IMR-90 (cell line): ENCODE results near the gene GADD45A. TPM values are rescaled to one million over a fixed set of nuclear protein-coding genes. Genes with fewer than 3 reads are reported as not detected.

ENCODE experiments used
- ATAC-seq: fragments of 200-7000 bp; cut with Tn5 transposase; 2 replicates; pipeline ENCODE4 v1.9.1; 2020; ENCODE audit warnings: low read depth, mild to moderate bottlenecking, moderate library complexity
- BruUV-seq: library from RNA; stranded (reverse); fragments of 400-500 nt; replicated peaks from 2 replicates; lab custom pipeline; 2021; lab: Mats Ljungman, UMichigan
- CTCF ChIA-PET: fragments of 300-600 bp; formaldehyde crosslinking; extraction: SDS; loops from one replicate; lab custom pipeline; 2021; ENCODE audit warnings: antibody characterized with exemption; lab: Yijun Ruan, JAX
- POLR2A ChIA-PET: fragments of 300-600 bp; sonication (Branson Sonifier 250); formaldehyde crosslinking; loops from one replicate; lab custom pipeline; 2022; ENCODE audit warnings: antibody characterized with exemption; ENCODE audit not compliant: unreplicated experiment; lab: Charles Lee
- DNase-seq: peaks from one replicate; pipeline ENCODE4 v3.0.0; 2013
- H2AFZ ChIP-seq: replicated peaks from 2 replicates; pipeline ENCODE3; 2013; ENCODE audit warnings: low read length, mild to moderate bottlenecking; ENCODE audit not compliant: poor library complexity
- H2AK5ac ChIP-seq: 2 replicates; pipeline ENCODE4 v1.6.1; 2013; ENCODE audit warnings: low read depth, low read length, inconsistent platforms
- H2AK9ac ChIP-seq: replicated peaks from 2 replicates; pipeline ENCODE3; 2013; ENCODE audit warnings: mild to moderate bottlenecking, low read depth, low read length, moderate library complexity; ENCODE audit not compliant: poor library complexity
- H2BK120ac ChIP-seq: 2 replicates; pipeline ENCODE4 v1.6.1; 2013; ENCODE audit warnings: low read depth, low read length, inconsistent platforms
- H2BK15ac ChIP-seq: 3 replicates; pipeline ENCODE4 v1.6.1; 2013; ENCODE audit warnings: low read depth, low read length, inconsistent platforms
- H2BK20ac ChIP-seq: 2 replicates; pipeline ENCODE4 v1.6.1; 2013; ENCODE audit warnings: low read depth, mild to moderate bottlenecking, inconsistent platforms, low read length, moderate library complexity
- H2BK5ac ChIP-seq: 2 replicates; pipeline ENCODE4 v1.6.1; 2013; ENCODE audit warnings: mild to moderate bottlenecking, low read depth, low read length, inconsistent platforms; ENCODE audit not compliant: poor library complexity, severe bottlenecking
- H3K14ac ChIP-seq: replicated peaks from 2 replicates; pipeline ENCODE4 v1.6.1; 2013; ENCODE audit warnings: low read depth, low read length, inconsistent platforms
- H3K18ac ChIP-seq: 2 replicates; pipeline ENCODE4 v1.6.1; 2013; ENCODE audit warnings: low read depth, low read length, control low read depth
- H3K23ac ChIP-seq: 2 replicates; pipeline ENCODE4 v1.6.1; 2013; ENCODE audit warnings: low read depth, low read length, inconsistent platforms
- H3K27ac ChIP-seq: 2 replicates; pipeline ENCODE4 v1.5.1; 2013; ENCODE audit warnings: mild to moderate bottlenecking, control low read depth, low read length; ENCODE audit not compliant: insufficient read depth
- H3K27me3 ChIP-seq: 2 replicates; pipeline ENCODE4 v1.6.1; 2013; ENCODE audit warnings: low read length; ENCODE audit not compliant: control insufficient read depth, insufficient read depth
- H3K36me3 ChIP-seq: 2 replicates; pipeline ENCODE4 v1.6.1; 2013; ENCODE audit warnings: low read length, mixed read lengths; ENCODE audit not compliant: control insufficient read depth, insufficient read depth
- H3K4ac ChIP-seq: 2 replicates; pipeline ENCODE4 v1.6.1; 2013; ENCODE audit warnings: low read depth, low read length, inconsistent platforms
- H3K4me1 ChIP-seq: 2 replicates; pipeline ENCODE4 v1.6.1; 2013; ENCODE audit warnings: low read length, mixed read lengths; ENCODE audit not compliant: control insufficient read depth, insufficient read depth
- H3K4me2 ChIP-seq: 2 replicates; pipeline ENCODE4 v1.6.1; 2013; ENCODE audit warnings: low read depth, mild to moderate bottlenecking, control low read depth, low read length, moderate library complexity
- H3K4me3 ChIP-seq: 2 replicates; pipeline ENCODE4 v1.5.1; 2013; ENCODE audit warnings: low read depth, mild to moderate bottlenecking, control low read depth, low read length, moderate library complexity; ENCODE audit not compliant: insufficient read depth
- H3K56ac ChIP-seq: 2 replicates; pipeline ENCODE4 v1.6.1; 2013; ENCODE audit warnings: low read length, inconsistent platforms; ENCODE audit not compliant: insufficient read depth; ENCODE audit errors: extremely low read depth
- H3K79me1 ChIP-seq, 2 experiments: 2 replicates each; pipeline ENCODE4 v1.6.1; 2013; ENCODE audit warnings: low read length in 2 of 2, inconsistent platforms in 1 of 2, low read depth in 1 of 2
- H3K9ac ChIP-seq: 2 replicates; pipeline ENCODE4 v1.6.1; 2013; ENCODE audit warnings: low read depth, low read length, control low read depth
- H3K9me1 ChIP-seq: 2 replicates; pipeline ENCODE4 v1.6.1; 2013; ENCODE audit warnings: low read length, inconsistent platforms; ENCODE audit not compliant: insufficient read depth
- H3K9me3 ChIP-seq: 2 replicates; pipeline ENCODE4 v1.6.1; 2013; ENCODE audit warnings: low read length; ENCODE audit not compliant: control insufficient read depth, insufficient read depth
- H4K20me1 ChIP-seq: 2 replicates; pipeline ENCODE4 v1.6.1; 2013; ENCODE audit warnings: low read length, inconsistent platforms; ENCODE audit not compliant: insufficient read depth
- H4K5ac ChIP-seq: 2 replicates; pipeline ENCODE4 v1.6.1; 2013; ENCODE audit warnings: mild to moderate bottlenecking, low read depth, low read length, control low read depth
- H4K8ac ChIP-seq, 2 experiments: 2 replicates each; pipeline ENCODE4 v1.6.1; 2013; ENCODE audit warnings: low read depth in 2 of 2, low read length in 2 of 2, control low read depth in 1 of 2, inconsistent platforms in 1 of 2
- H4K91ac ChIP-seq: 2 replicates; pipeline ENCODE4 v1.6.1; 2013; ENCODE audit warnings: low read depth, low read length, inconsistent platforms; ENCODE audit not compliant: insufficient read depth
- BHLHE40 ChIP-seq: fragments of 150-350 bp; IDR thresholded peaks from 2 replicates; pipeline ENCODE4 v1.6.1; 2016; ENCODE audit warnings: mild to moderate bottlenecking, low read depth, low read length
- CHD1 ChIP-seq: IDR thresholded peaks from 2 replicates; pipeline ENCODE4 v1.6.1; 2012; ENCODE audit warnings: low read depth, low read length, improper control_type of control experiment
- MAFK ChIP-seq: IDR thresholded peaks from 2 replicates; pipeline ENCODE4 v1.6.1; 2012; ENCODE audit warnings: low read depth, low read length, improper control_type of control experiment
- MAZ ChIP-seq: IDR thresholded peaks from 2 replicates; pipeline ENCODE4 v1.6.1; 2012; ENCODE audit warnings: low read depth, mild to moderate bottlenecking, low read length, improper control_type of control experiment, moderate library complexity, borderline replicate concordance
- MXI1 ChIP-seq: IDR thresholded peaks from 2 replicates; pipeline ENCODE4 v1.6.1; 2012; ENCODE audit warnings: low read depth, mild to moderate bottlenecking, low read length, moderate library complexity, borderline replicate concordance
- NFE2L2 ChIP-seq: fragments of 150-350 bp; IDR thresholded peaks from 2 replicates; pipeline ENCODE4 v1.6.1; 2016; ENCODE audit warnings: low read depth, mild to moderate bottlenecking, low read length
- POLR2A ChIP-seq: IDR thresholded peaks from 2 replicates; pipeline ENCODE4 v1.6.1; 2012; ENCODE audit warnings: mild to moderate bottlenecking, low read depth, low read length
- RAD21 ChIP-seq: IDR thresholded peaks from 2 replicates; pipeline ENCODE4 v1.6.1; 2012; ENCODE audit warnings: low read length, improper control_type of control experiment
- RFX5 ChIP-seq: IDR thresholded peaks from 2 replicates; pipeline ENCODE4 v1.8.0; 2012; ENCODE audit warnings: low read depth, mild to moderate bottlenecking, low read length, moderate library complexity
- SMC3 ChIP-seq: fragments of 150-350 bp; IDR thresholded peaks from 2 replicates; pipeline ENCODE4 v1.6.1; 2016; ENCODE audit warnings: low read depth, mild to moderate bottlenecking, antibody characterized with exemption, low read length, moderate library complexity
- WGBS, 2 experiments: methylation state at CpG; one replicate each; pipeline versions ENCODE4 v1.1.5 to v1.1.7; 2013; ENCODE audit warnings: missing lambda C conversion rate in 2 of 2; ENCODE audit not compliant: insufficient read length in 1 of 2; ENCODE audit errors: extremely low coverage in 2 of 2; 5-methylcytosine and 5-hydroxymethylcytosine counted together
- dilution Hi-C: fragments of 300-500 bp; cut with HindIII; formaldehyde crosslinking; loops from one replicate; pipeline ENCODE4 v1.14.3; 2018; ENCODE audit warnings: low sequenced_read_pairs; ENCODE audit not compliant: unreplicated experiment
- in situ Hi-C: fragments of 300-500 bp; cut with MboI; formaldehyde crosslinking; loops from 3 replicates; pipeline ENCODE4 v1.14.3; 2019; ENCODE audit warnings: low sequenced_read_pairs, inconsistent platforms, mixed read lengths
- intact Hi-C: fragments of 100-400 bp; cut with micrococcal nuclease; formaldehyde crosslinking; loops from 2 replicates; pipeline ENCODE4 v1.10.0; 2022
- polyA plus RNA-seq, 3 experiments: library from polyadenylated mRNA; depleted of rRNA; stranded (reverse); fragments of >200 nt; gene quantifications; 2 replicates each; pipeline ENCODE4 v1.2.3, GENCODE V29; 2012; ENCODE audit warnings: low replicate concordance in 1 of 3
- total RNA-seq: library from RNA; depleted of rRNA; stranded (reverse); fragments of >200 nt; gene quantifications from 2 replicates; pipeline ENCODE4 v1.2.3, GENCODE V29; 2012
- TF ChIP-seq, protein P1 (sequence below): fragments of 150-350 bp; IDR thresholded peaks from 2 replicates; pipeline ENCODE4 v1.6.1; 2016; ENCODE audit warnings: low read depth, mild to moderate bottlenecking, low read length, moderate library complexity, borderline replicate concordance
- TF ChIP-seq, protein P2 (sequence below): fragments of 150-350 bp; IDR thresholded peaks from 2 replicates; pipeline ENCODE4 v1.6.1; 2017; ENCODE audit warnings: mild to moderate bottlenecking, antibody characterized with exemption, low read length, low read depth

Gene GADD45A
- total and polyA plus RNA-seq, 2 of the 4 experiments (the other 2 are of a cell fraction), result 10.9 to 114 TPM

DNA sequence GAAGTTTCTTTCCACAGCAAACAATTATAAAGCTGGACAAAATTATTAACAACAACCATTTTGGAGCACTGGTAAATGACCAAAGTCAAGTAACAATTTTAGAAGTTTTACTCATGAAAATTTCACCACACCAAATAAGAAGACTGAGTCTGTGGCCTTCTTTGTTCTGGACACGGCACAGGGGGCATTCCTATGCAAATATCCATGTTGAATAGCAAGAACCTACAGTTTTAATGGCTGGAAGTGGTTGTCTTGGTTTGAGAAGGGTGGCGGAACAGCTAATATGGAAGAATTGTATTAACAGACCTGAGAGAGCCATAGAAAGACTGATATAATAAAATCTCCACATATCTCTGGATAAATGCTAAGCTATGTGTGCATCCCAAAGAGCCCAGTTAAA is 29.4 kb upstream of the GADD45A start:
- Histone ChIP-seq H3K4me2 (no peak overlapping the region), H3K14ac (no peak overlapping the region), H3K4me1 (0 out of 2 replicates have a peak, but pooled peaks cover 2% of the 10 kb centered on the region), H3K18ac (no peak overlapping the region), H2AFZ (no peak overlapping the region), H4K91ac (no peak overlapping the region), H3K9me1 (peaks cover 3% of the 10 kb centered on the region), H2BK5ac (no peak overlapping the region), H4K8ac (no peak overlapping the region), H3K56ac (no peak overlapping the region), H3K36me3 (no peaks in the 10 kb centered on the region), H3K27ac (no peak overlapping the region), H2BK15ac (no peak overlapping the region), H3K23ac (no peak overlapping the region), H3K9me3 (no peaks in the 10 kb centered on the region), H3K27me3 (no peaks in the 10 kb centered on the region), H4K20me1 (no peaks in the 10 kb centered on the region), H3K4me3 (no peak overlapping the region), H2AK5ac (no peak overlapping the region), H3K9ac (no peak overlapping the region), H4K5ac (no peak overlapping the region), H3K4ac (no peak overlapping the region), H2BK120ac (no peak overlapping the region), H2AK9ac (no peak overlapping the region), H2BK20ac (no peak overlapping the region), H3K79me1 (no peaks in the 10 kb centered on the region)
- intact Hi-C loops (no loop called here), in situ Hi-C loops (no loop called here), dilution Hi-C loops (no loop called here)
- no peak for ATAC-seq
- no peak for DNase-seq
- no TSS peak for BruUV-seq
- ChIA-PET CTCF (interaction anchor here (0.6 to 0.7 kb wide), 2 partner anchors 73 to 1609 kb away, joined by 3 read pairs; no protein-coding TSS in a partner anchor), POLR2A (no interaction called here)
- TF ChIP-seq, protein P1, sequence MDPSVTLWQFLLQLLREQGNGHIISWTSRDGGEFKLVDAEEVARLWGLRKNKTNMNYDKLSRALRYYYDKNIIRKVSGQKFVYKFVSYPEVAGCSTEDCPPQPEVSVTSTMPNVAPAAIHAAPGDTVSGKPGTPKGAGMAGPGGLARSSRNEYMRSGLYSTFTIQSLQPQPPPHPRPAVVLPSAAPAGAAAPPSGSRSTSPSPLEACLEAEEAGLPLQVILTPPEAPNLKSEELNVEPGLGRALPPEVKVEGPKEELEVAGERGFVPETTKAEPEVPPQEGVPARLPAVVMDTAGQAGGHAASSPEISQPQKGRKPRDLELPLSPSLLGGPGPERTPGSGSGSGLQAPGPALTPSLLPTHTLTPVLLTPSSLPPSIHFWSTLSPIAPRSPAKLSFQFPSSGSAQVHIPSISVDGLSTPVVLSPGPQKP, result no peak
- TF ChIP-seq SMC3 (no peak), NFE2L2 (no peak), RAD21 (no peak), CHD1 (no peak), MAZ (no peak), POLR2A (no peak), RFX5 (no peak), MXI1 (no peak), MAFK (no peak), BHLHE40 (no peak)
- TF ChIP-seq, protein P2, sequence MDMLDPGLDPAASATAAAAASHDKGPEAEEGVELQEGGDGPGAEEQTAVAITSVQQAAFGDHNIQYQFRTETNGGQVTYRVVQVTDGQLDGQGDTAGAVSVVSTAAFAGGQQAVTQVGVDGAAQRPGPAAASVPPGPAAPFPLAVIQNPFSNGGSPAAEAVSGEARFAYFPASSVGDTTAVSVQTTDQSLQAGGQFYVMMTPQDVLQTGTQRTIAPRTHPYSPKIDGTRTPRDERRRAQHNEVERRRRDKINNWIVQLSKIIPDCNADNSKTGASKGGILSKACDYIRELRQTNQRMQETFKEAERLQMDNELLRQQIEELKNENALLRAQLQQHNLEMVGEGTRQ, result no peak
- WGBS, 2 experiments, result no CpG with 5 or more reads among the region's 2 CpGs
